Psoas muscle (tissue), 8 donors: ENCODE measurements around the gene EIF4EBP2. TPM values are rescaled to one million over a fixed set of nuclear protein-coding genes. Genes with fewer than 3 reads are reported as not detected.

ENCODE experiments used
- ATAC-seq, 4 donors: fragments of 200-7000 bp; cut with Tn5 transposase; one replicate each; pipeline ENCODE4 v1.9.1; 2020; ENCODE audit warnings: moderate library complexity in 3 of 4, mild to moderate bottlenecking in 2 of 4
- DNase-seq, 2 donors: peaks; one replicate each; pipeline ENCODE4 v3.0.0-alpha.2; 2020
- H3K27ac ChIP-seq: fragments of 200-600 bp; one replicate; pipeline ENCODE4 v1.8.0; 2022
- H3K27me3 ChIP-seq, 3 donors: fragments of 200-600 bp in 1 of 3; one replicate each; pipeline versions ENCODE4 v1.6.1 to v1.8.0; 2013 to 2022; ENCODE audit warnings: low read length in 2 of 3, mild to moderate bottlenecking in 2 of 3, moderate library complexity in 1 of 3; ENCODE audit not compliant: insufficient read depth in 3 of 3
- H3K36me3 ChIP-seq, 2 donors: fragments of 200-600 bp in 1 of 2; one replicate each; pipeline versions ENCODE4 v1.6.1 to v1.8.0; 2013 to 2022; ENCODE audit warnings: low read depth in 1 of 2, mild to moderate bottlenecking in 1 of 2, moderate library complexity in 1 of 2; ENCODE audit not compliant: insufficient read depth in 1 of 2
- H3K4me1 ChIP-seq: fragments of 200-600 bp; one replicate; pipeline ENCODE4 v1.8.0; 2022
- H3K4me3 ChIP-seq: fragments of 200-600 bp; one replicate; pipeline ENCODE4 v1.8.0; 2022; ENCODE audit warnings: mild to moderate bottlenecking
- H3K9me3 ChIP-seq: fragments of 200-600 bp; one replicate; pipeline ENCODE4 v1.8.0; 2022
- WGBS, 3 donors: extraction: QIAGEN DNeasy Blood & Tissue Kit; methylation state at CpG; one replicate each; pipeline versions ENCODE4 v1.1.6 to v1.1.7; 2013; 5-methylcytosine and 5-hydroxymethylcytosine counted together
- intact Hi-C, 2 donors: fragments of 100-400 bp; cut with DNase I; formaldehyde crosslinking; loops; one replicate each; pipeline versions ENCODE4 v1.11.0 to v1.14.2; 2022
- polyA plus RNA-seq, 3 donors: library from polyadenylated mRNA; stranded (reverse); fragments of 200-250 nt; gene quantifications; one replicate each; pipeline ENCODE4 v1.2.3, GENCODE V29; 2013
- total RNA-seq, 4 donors: library from RNA; stranded (reverse); fragmentation: NEBNext Ultra II Directional in 2 of 4; extraction: Animal tissue kit (Norgen Biotek cat#: 25700) in 2 of 4; gene quantifications; one replicate each; pipeline versions ENCODE4 v1.2.1 to v1.2.4, GENCODE V29; 2021 to 2023
- TF ChIP-seq, protein P1 (sequence below): fragments of 200-600 bp; IDR thresholded peaks from one replicate; pipeline ENCODE4 v1.8.0; 2022; ENCODE audit warnings: antibody characterized with exemption
- donor health status: healthy with polysubstance abuse.
- donor health status: DM: no; HTN: no; CAD: no; lungs with moderate emphysema.
- donor health status: Bipolar disorder and iron deficiency.
- donor health status: healthy.
- donor health status: DM: yes; HTN: yes; CAD: no.
- donor health status: DM: no; HTN: no; CAD: no.
- donor health status: DM: no; HTN: no; CAD: no.
- donor health status: DM: yes; HTN: yes; CAD: no.

EIF4EBP2 gene
- total and polyA plus RNA-seq, 7 donors: 13.0 to 76.6 (median 49.5) TPM

DNA sequence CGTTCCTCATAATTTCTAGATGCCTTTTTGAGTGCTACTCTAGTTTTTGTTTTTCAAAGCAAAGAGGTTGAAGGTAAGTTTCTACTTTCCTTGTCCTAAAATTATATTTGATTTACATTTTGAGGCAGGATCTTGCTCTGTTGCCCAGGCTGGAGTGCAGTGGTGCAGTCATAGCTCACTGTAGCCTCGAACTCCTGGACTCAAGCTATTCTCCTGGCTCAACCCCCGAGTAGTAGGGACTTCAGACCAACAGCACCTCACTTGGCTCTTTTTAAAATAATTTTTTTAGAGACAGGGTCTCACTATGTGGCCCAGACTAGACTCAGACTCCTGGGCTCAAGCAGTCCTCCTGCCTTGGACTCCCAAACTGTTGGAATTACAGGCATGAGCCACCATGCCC is 14.8 kb downstream of the EIF4EBP2 start:
- ATAC-seq: no peak
- WGBS, 3 donors: 90 to 94% (median 93%) methylated on average over 3 of the region's 3 CpGs
- peaks cover 12 to 63% of the 10 kb centered on the region in 2 donors for H3K36me3 ChIP-seq

DNA sequence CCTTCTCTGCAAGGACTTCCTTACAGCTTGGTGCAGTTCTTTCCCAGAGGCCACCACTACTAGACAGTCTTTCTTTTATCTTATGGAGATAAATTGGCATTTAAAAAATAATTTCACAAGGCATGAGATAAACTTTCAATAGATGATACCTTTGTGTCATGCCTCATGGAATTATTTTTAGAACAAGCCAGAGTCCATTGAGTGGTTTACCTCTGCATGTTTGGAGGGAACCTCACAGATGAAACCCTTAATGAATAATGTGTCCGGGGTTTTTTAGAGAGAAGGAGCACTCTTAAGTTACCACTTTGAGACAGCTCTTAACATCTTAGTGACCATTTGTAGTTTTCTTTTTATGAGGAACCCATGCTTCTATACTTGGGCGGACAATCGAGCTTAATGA is 20.4 kb downstream of the EIF4EBP2 start:
- Histone ChIP-seq H3K4me1 (peaks cover 63% of the 10 kb centered on the region), H3K27me3 (no peaks in the 10 kb centered on the region), H3K4me3 (no peak overlapping the region), H3K9me3 (no peaks in the 10 kb centered on the region), H3K27ac (peak overlapping the region; percentile 67), H3K36me3 (peaks cover 12 to 96% of the 10 kb centered on the region in 2 donors)
- WGBS, 3 donors: 72 to 83% (median 74%) methylated on average over 3 of the region's 3 CpGs
- TF ChIP-seq, protein P1, sequence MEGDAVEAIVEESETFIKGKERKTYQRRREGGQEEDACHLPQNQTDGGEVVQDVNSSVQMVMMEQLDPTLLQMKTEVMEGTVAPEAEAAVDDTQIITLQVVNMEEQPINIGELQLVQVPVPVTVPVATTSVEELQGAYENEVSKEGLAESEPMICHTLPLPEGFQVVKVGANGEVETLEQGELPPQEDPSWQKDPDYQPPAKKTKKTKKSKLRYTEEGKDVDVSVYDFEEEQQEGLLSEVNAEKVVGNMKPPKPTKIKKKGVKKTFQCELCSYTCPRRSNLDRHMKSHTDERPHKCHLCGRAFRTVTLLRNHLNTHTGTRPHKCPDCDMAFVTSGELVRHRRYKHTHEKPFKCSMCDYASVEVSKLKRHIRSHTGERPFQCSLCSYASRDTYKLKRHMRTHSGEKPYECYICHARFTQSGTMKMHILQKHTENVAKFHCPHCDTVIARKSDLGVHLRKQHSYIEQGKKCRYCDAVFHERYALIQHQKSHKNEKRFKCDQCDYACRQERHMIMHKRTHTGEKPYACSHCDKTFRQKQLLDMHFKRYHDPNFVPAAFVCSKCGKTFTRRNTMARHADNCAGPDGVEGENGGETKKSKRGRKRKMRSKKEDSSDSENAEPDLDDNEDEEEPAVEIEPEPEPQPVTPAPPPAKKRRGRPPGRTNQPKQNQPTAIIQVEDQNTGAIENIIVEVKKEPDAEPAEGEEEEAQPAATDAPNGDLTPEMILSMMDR: no peak
- ATAC-seq: peak; percentile 56 to 74 (median 60)
- intact Hi-C loops: no loop called here
- no peak for DNase-seq

More for the DNA sequence above, 14.8 kb downstream of the EIF4EBP2 start:
- H3K27me3 ChIP-seq: no peaks in the 10 kb centered on the region
- no peak overlapping the region for H3K4me3 ChIP-seq
- TF ChIP-seq, protein P1: no peak
- intact Hi-C loops: no loop called here
- no peaks in the 10 kb centered on the region for H3K9me3 ChIP-seq
- peak overlapping the region; percentile 27 for H3K27ac ChIP-seq
- no peak for DNase-seq
- H3K4me1 ChIP-seq: peaks cover 19% of the 10 kb centered on the region

DNA sequence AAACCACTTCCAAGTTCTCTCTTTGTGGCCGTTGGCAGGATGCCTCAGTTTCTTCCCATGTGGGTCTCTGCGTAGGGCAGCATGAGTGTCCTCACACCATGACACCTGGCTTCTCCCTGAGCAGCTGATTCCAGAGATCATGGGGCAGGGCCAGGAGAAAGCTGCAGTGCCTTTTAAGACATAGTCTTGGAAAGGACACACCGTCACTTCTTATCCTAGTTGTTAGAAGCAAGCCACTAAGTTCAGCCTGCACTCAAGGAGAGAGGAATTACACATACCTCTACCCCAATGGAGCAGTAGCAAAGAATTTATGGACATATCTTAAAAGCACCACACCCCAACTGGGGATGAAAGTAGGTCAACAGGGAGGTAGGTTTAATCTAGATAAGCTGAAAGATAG is 21.2 kb downstream of the EIF4EBP2 start:
- WGBS, 3 donors: 28 to 38% (median 38%) methylated on average over 3 of the region's 3 CpGs
- Histone ChIP-seq H3K9me3 (no peaks in the 10 kb centered on the region), H3K27ac (peak overlapping the region; percentile 67), H3K36me3 (peaks cover 12 to 88% of the 10 kb centered on the region in 2 donors), H3K4me3 (no peak overlapping the region), H3K4me1 (peaks cover 70% of the 10 kb centered on the region), H3K27me3 (no peaks in the 10 kb centered on the region)
- ATAC-seq (peak; percentile 66 to 87 (median 82)), DNase-seq (peak in 1 of 2 donors; percentile 69)
- TF ChIP-seq, protein P1: no peak
- intact Hi-C loops: no loop called here

DNA sequence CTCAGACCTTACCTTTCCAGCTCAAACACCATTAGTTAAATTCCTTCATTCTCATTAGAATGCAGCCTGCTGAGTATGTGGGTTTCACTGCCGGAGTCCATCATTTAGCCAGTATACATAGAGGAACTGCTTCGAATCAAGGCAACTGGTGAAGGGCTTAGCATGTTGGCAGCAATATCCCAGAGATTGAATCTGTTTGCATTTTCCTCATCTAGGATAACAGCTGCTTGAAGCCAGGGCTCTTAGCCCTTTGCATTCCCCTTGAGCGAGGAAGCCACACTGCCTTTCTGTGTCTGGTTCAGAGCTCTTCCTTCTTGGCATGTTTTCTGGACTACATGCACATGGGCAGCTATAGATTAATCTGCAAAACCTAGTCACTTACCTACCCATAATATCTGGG is 22.9 kb downstream of the EIF4EBP2 start:
- ATAC-seq (no peak), DNase-seq (no peak)
- Histone ChIP-seq H3K4me3 (no peak overlapping the region), H3K27ac (peak overlapping the region; percentile 67), H3K4me1 (peaks cover 88% of the 10 kb centered on the region), H3K9me3 (no peaks in the 10 kb centered on the region), H3K36me3 (peaks cover 10 to 71% of the 10 kb centered on the region in 2 donors), H3K27me3 (no peaks in the 10 kb centered on the region)
- 29 to 51% (median 34%) methylated on average over 3 of the region's 3 CpGs for WGBS, 3 donors
- TF ChIP-seq, protein P1: no peak
- intact Hi-C loops: no loop called here
